KOPT-K1 (cell line): ENCODE results near the gene WARS2.

ENCODE experiments used
- H3K27ac ChIP-seq: fragments of 200-600 bp; sonication (generic); 2 replicates; pipeline ENCODE4 v1.5.1; 2016; ENCODE audit warnings: antibody characterized with exemption, mild to moderate bottlenecking, low read depth, low read length; ENCODE audit not compliant: poor library complexity, severe bottlenecking
- H3K36me3 ChIP-seq: fragments of 200-600 bp; sonication (generic); 2 replicates; pipeline ENCODE4 v1.5.1; 2017; ENCODE audit warnings: antibody characterized with exemption, mild to moderate bottlenecking, low read length, moderate library complexity; ENCODE audit not compliant: insufficient read depth
- H3K9me3 ChIP-seq: fragments of 200-600 bp; sonication (generic); 2 replicates; pipeline ENCODE4 v1.5.1; 2017; ENCODE audit warnings: antibody characterized with exemption, low read length, mild to moderate bottlenecking; ENCODE audit not compliant: insufficient read depth, poor library complexity, severe bottlenecking

Gene WARS2

DNA sequence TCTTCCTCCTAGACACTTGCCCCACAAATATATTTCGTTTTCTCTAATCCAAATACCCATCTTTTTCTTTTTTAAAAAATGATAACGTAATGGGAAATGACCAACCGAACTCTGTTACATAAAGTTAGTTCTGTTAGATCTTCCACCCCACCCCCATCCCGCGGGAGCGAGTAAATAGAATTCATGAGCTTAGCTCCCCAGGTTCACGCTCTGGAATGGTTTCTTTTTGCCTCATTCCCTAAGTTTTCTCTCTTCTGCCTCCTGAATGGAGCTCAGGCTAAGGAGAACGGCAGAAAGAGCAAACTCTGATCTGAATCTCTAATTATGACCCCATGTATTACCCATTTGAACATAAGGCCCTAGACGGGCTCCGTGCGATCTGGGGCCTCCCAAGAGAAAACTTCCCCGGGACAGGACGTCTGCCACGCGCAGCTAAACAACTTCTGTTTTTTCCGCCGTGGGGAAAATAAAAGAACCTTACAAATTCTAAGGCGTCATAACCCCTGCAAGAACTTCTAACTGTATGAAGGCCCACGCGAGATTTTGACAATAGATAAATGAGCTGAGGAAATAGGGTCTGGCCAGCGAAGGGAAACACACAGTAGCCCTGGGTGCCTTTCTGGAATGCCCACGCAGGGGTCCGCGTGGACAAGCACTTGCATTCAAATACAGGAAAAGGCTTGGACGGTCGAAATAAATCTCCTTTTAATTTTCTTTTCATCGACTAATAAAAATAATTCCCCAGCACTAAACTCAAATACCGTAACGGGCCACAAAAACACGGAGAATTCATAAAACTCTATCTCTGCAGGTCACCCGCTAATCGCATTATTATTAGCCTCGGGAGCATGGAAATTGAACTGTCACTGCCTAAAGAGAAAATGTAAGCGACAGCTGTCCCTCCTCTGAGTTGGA is 154.6 kb downstream of the WARS2 start:
- H3K36me3 ChIP-seq: no peaks in the 10 kb centered on the region
- peaks cover 17% of the 10 kb centered on the region for H3K9me3 ChIP-seq
- H3K27ac ChIP-seq: no peak overlapping the region

GRCh38 chr1:118984722-118985639 is 155.5 kb downstream of the WARS2 start:
- Histone ChIP-seq H3K27ac (no peak overlapping the region), H3K36me3 (no peaks in the 10 kb centered on the region), H3K9me3 (peaks cover 17% of the 10 kb centered on the region)

DNA sequence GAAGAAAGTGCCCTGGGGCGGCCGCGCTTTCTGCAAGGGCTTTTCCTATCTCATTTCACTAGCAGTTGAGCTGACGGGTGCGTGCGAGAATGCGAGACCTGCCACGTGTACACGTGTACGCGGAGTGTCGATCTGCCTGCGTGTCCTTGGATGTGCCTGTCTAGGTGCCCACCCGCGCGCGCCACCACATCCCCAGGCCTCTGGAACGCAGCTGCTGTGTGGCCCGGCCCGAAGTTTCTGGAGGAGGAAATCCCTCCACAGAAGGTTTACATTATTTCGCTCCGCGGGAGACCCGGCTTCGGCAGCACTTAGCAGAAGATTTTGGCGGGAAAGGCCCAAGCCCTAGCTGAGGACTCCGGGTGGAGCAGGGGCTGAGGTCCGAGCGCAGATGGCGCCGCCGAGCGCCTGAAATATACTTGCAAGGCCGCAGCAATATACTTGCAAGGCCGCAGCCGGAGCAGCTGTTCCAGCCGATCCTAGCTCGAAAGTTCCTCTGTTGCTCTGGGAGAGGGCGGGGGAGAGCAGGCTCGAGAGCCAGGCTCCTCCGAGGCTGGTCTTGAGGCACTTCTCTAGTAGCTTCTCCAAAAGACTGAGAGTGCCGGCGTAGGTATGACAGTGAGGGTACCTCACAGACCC is 156.2 kb downstream of the WARS2 start:
- Histone ChIP-seq H3K27ac (no peak overlapping the region), H3K9me3 (peaks cover 17% of the 10 kb centered on the region), H3K36me3 (no peaks in the 10 kb centered on the region)

DNA sequence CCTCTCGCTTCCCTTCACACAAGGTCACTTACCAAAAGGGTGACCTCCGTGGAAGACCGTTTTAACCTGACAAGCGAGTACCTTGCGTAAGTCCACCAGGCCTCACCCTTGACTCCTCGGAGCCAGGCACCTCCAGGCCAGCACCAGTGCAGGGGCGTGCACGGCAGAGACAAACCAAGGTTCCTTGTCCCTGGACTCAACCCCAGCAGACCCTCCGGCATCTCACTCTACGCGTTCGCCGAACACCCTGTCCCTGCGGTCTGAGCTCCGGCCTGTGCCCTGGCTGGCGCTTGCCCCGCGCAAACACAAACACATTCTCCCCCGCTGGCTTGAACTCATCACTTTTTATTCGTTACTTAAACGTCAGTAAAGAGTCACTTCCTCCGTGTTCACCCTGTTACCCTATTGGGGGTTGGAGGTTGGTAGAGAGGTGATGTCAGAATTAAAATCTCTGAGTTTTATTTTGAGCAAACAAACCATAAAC is 156.9 kb downstream of the WARS2 start:
- Histone ChIP-seq H3K27ac (no peak overlapping the region), H3K36me3 (no peaks in the 10 kb centered on the region), H3K9me3 (peaks cover 12% of the 10 kb centered on the region)

- H3K27ac ChIP-seq: no peak overlapping the region
- H3K9me3 ChIP-seq: peaks cover 6% of the 10 kb centered on the region
- H3K36me3 ChIP-seq: no peaks in the 10 kb centered on the region
Measured at GRCh38 chr1:118982821-118983557, 157.5 kb downstream of the WARS2 start.

GRCh38 chr1:118982266-118982665 is 158.2 kb downstream of the WARS2 start:
- Histone ChIP-seq H3K9me3 (peaks cover 4% of the 10 kb centered on the region), H3K27ac (no peak overlapping the region)

GRCh38 chr1:118981436-118981835 is 159.0 kb downstream of the WARS2 start:
- H3K9me3 ChIP-seq: no peaks in the 10 kb centered on the region
- H3K36me3 ChIP-seq: no peaks in the 10 kb centered on the region
- no peak overlapping the region for H3K27ac ChIP-seq

More at GRCh38 chr1:118982266-118982665, 158.2 kb downstream of the WARS2 start:
- H3K36me3 ChIP-seq: no peaks in the 10 kb centered on the region
